Measurements from ENCODE around the gene HOMER1.

GRCh38 chr5:79349881-79350280 lies 164.1 kb downstream of the HOMER1 start:
- no peak for TF ChIP-seq USF2 (IDR thresholded peaks at IDR 0.05; ENCODE audit: borderline replicate concordance, low read depth, low read length)
- TF ChIP-seq ATF3 (IDR thresholded peaks at IDR 0.05; ENCODE audit: borderline replicate concordance, extremely low read depth, low read depth, low read length): no peak
- no peak for TF ChIP-seq SUZ12 (IDR thresholded peaks at IDR 0.05; ENCODE audit: unreplicated experiment)
- TF ChIP-seq CTCF (IDR thresholded peaks at IDR 0.05 in 2 of 3, conservative IDR thresholded peaks at IDR 0.05 in 1 of 3; ENCODE audit: control insufficient read depth in 2 of 3, extremely low read depth in 1 of 3, insufficient read depth in 1 of 3, low read depth in 3 of 3, low read length in 3 of 3): no peak
- TF ChIP-seq CREB1 (IDR thresholded peaks at IDR 0.05; ENCODE audit: low read depth): no peak
- TF ChIP-seq POLR2A (IDR thresholded peaks at IDR 0.05; ENCODE audit: low read depth, low read length): no peak

Measured in GM12878 (cell line).